Measurements from ENCODE around the gene MCUB.

DNA sequence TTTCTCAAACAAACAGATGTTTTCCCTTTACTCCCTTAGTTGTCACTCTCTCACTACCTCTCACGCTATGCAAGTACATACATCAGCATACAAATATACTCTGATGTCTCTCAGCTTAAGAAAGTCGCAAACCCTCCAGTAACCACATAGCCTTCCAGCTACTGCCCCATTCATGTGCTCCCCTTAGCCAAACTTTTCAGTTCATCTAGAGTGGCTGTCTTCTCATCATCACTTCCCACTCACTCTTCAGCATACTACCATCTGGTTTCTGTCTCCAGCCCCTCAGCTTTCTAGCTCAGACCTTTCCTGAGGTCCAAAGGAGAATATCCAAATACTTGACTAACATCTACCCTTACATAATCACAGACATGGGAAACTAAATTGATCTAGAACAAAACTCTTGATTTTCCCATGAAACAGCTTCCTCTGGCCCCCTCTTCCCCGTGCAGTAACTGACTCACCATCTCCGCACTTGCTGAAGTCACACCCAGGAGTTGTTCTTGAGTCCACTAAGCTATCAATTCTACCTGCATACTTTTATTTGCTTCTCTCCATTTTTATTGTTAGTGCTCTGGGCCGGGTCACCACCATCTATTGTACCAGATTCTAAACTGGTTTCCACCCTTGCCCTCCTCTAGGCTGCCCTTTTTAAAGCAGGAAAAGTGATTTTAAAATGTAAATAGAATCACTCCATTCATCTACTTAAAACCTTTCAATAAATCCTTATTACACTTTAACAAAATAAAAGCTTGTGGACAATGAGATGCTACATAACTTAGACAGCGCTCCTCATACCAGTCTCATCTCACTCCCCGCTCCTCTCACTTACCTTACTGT, 86.0 kb downstream of the MCUB start:
- no peak for TF ChIP-seq CTCF (conservative IDR thresholded peaks at IDR 0.05 in 1 of 2, IDR thresholded peaks at IDR 0.05 in 1 of 2; ENCODE audit: low read depth in 1 of 2, low read length in 2 of 2)
- TF ChIP-seq EZH2 (IDR thresholded peaks at IDR 0.05; ENCODE audit: low read length, missing control alignments) = no peak

Data from fibroblast of lung (primary cell).